NT2/D1 (cell line): Measurements from ENCODE around the gene GCC2.
"Not testable (repeated sequence)": the region's sequence is repeated elsewhere in the genome, so short reads cannot be mapped to it uniquely, and the experiment has no call there.

ENCODE experiments used
- DNase-seq: peaks from one replicate; pipeline ENCODE4 v3.0.0-alpha.2; 2011; ENCODE audit warnings: low read depth, low spot score
- H3K27me3 ChIP-seq: 2 replicates; pipeline ENCODE4 v1.6.0; 2011; ENCODE audit warnings: mild to moderate bottlenecking; ENCODE audit not compliant: insufficient read length, insufficient read depth
- H3K36me3 ChIP-seq: 2 replicates; pipeline ENCODE4 v1.6.1; 2011; ENCODE audit warnings: mild to moderate bottlenecking, low read length, mixed read lengths; ENCODE audit not compliant: insufficient read depth, insufficient read length
- H3K4me1 ChIP-seq: 2 replicates; pipeline ENCODE4 v1.5.1; 2011; ENCODE audit not compliant: insufficient read depth, insufficient read length
- H3K4me3 ChIP-seq: 2 replicates; pipeline ENCODE4 v1.5.1; 2011; ENCODE audit warnings: low read depth; ENCODE audit not compliant: insufficient read length
- H3K9ac ChIP-seq: 2 replicates; pipeline ENCODE4 v1.6.0; 2011; ENCODE audit warnings: low read depth; ENCODE audit not compliant: insufficient read length
- H3K9me3 ChIP-seq: 2 replicates; pipeline ENCODE4 v1.5.1; 2011; ENCODE audit warnings: mild to moderate bottlenecking, low read length; ENCODE audit not compliant: insufficient read depth
- SUZ12 ChIP-seq: IDR thresholded peaks from 2 replicates; pipeline ENCODE4 v1.6.1; 2011; ENCODE audit not compliant: insufficient read length, insufficient read depth; ENCODE audit errors: extremely low read depth
- YY1 ChIP-seq: IDR thresholded peaks from 2 replicates; pipeline ENCODE4 v1.6.1; 2011; ENCODE audit not compliant: insufficient read length, insufficient read depth
- ZNF274 ChIP-seq: IDR thresholded peaks from 2 replicates; pipeline ENCODE4 v1.6.1; 2011; ENCODE audit warnings: mild to moderate bottlenecking, low read depth, low read length

GCC2 gene

DNA sequence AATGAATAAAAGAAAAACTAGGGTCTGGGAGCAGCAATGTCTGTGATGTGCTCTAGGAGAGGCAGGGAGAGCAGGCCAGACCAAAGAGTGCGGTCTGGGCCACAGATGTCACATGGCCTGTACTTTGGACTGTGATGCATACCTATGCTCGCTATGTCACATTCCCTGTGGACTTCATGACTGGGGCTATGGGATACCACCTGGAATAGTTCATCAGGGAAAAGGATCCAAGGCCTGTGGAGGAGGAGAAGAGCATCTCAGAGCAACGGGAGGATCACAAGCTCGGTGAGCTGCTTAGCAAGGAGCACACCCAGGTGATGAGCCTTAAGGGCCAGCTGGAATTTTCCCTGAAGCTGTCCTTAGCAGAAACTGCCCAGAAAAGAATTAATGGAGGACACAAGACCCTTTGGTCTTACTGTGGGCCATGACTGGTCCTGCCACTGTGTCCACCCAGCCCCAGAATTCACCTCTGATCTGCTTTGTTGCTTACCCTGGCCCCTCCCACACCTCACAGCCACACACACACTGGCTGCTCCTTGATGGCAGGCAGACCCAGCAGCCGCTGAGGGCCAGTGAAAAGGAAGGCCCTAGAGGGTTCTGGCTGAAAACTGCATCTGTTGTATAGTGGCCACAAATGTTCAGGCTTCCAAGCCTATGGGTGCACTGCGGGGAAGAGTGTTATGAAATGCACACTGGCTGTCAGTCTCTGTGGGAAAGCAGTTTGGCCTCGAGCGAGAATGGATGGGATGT lies 25.3 kb upstream of the GCC2 start:
- Histone ChIP-seq H3K36me3 (no peaks in the 10 kb centered on the region), H3K4me1 (no peaks in the 10 kb centered on the region), H3K9me3 (no peaks in the 10 kb centered on the region), H3K27me3 (no peaks in the 10 kb centered on the region), H3K9ac (no peak overlapping the region), H3K4me3 (no peak overlapping the region)
- no peak for DNase-seq
- TF ChIP-seq ZNF274: no peak
- no peak for TF ChIP-seq SUZ12
- no peak for TF ChIP-seq YY1

DNA sequence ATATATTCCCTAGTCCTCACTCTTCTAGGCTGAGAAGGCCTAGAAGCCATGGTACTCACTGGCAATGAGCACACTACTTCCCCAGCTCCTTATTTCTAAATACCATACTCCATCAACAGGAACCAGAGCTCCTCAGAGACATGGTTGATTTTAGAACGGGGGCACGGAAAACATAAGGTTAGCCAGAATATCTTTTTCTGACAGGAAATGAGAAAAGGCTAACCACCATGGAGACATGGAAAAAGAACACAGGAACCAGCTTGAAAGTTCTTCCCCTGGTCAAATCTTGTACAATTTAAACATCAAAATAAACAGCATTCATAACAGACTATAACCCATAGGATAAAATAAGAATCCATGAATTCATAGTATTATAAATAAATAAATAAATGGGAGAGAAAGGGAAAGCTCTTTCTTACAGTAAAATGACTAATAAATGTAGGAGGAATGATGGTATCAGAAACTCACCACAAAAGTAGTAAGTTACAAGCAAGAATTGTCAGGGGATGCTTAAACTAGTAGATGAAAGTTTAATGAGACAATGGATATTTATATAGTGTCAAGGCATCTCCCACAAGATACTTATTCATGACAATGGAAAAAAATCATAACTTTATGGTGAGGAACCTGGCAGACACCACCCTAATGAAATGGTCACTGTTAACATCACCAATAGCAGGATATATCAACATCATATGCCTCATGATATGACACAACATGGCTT lies 20.6 kb upstream of the GCC2 start:
- Histone ChIP-seq H3K9ac (no peak overlapping the region), H3K36me3 (no peaks in the 10 kb centered on the region), H3K4me3 (no peak overlapping the region), H3K9me3 (no peaks in the 10 kb centered on the region), H3K27me3 (no peaks in the 10 kb centered on the region), H3K4me1 (no peaks in the 10 kb centered on the region)
- no peak for DNase-seq
- TF ChIP-seq YY1: no peak
- no peak for TF ChIP-seq ZNF274
- no peak for TF ChIP-seq SUZ12

DNA sequence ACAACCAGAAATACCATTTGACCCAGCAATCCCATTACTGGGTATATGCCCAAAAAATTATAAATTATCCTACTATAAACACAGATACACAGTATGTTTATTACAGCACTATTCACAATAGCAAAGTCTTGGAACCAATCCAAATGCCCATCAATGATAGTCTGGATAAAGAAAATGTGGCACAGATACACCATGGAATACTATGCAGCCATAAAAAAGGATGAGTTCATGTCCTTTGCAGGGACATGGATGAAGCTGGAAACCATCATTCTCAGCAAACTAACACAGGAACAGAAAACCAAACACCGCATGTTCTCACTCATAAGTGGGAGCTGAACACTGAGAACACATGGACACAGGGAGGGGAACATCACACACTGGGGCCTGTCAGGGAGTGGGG lies 13.4 kb upstream of the GCC2 start:
- not testable (repeated sequence) for H3K4me3 ChIP-seq, H3K9ac ChIP-seq, H3K27me3 ChIP-seq, H3K36me3 ChIP-seq, H3K9me3 ChIP-seq, DNase-seq, H3K4me1 ChIP-seq

DNA sequence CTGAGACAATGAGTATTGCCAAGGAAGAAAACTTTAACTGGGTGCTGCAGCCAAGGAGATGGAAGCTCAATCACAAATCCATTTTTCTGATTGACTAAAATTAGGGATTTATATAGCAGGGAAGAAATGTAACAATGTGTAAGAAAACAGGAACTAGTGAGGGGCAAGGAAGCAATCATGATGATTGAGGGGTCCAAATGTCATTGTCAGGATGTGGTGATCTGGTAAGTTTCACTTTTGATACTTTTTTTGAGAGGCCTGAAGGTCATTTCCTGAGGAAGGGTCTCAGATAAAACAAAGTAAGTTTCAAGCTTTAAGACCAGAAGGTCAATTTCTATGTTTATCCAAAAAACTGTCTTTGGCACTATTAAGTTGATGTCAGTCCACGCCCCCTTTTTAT lies 12.0 kb upstream of the GCC2 start:
- no peak overlapping the region for H3K4me3 ChIP-seq
- TF ChIP-seq SUZ12 (no peak), YY1 (no peak)
- no peaks in the 10 kb centered on the region for H3K36me3 ChIP-seq
- no peaks in the 10 kb centered on the region for H3K4me1 ChIP-seq
- H3K9me3 ChIP-seq: no peaks in the 10 kb centered on the region
- H3K27me3 ChIP-seq: no peaks in the 10 kb centered on the region
- no peak overlapping the region for H3K9ac ChIP-seq
- no peak for DNase-seq

DNA sequence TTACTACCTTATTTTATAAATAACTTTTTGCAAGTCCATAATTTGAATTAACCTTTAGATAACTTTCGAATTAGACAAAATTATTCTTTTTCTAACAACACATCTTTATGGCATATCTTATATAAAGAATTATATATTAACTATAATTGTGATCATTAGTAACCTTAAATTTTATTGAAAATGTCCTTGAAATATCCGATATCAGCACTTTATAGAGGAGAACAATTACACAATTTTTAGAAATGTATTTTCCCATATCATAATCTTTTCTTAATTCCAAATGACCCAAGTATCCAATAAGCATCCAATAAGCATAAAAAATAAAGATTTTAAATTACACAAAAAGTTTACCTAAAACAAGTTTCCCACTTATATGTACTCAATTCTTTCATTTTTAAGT lies 7.3 kb upstream of the GCC2 start:
- H3K4me3 ChIP-seq: no peak overlapping the region
- H3K36me3 ChIP-seq: no peaks in the 10 kb centered on the region
- DNase-seq: no peak
- H3K9ac ChIP-seq: no peak overlapping the region
- H3K4me1 ChIP-seq: no peaks in the 10 kb centered on the region
- TF ChIP-seq YY1: no peak
- no peaks in the 10 kb centered on the region for H3K27me3 ChIP-seq
- peaks cover 6% of the 10 kb centered on the region; the same call in 1 of the 2 replicates for H3K9me3 ChIP-seq

DNA sequence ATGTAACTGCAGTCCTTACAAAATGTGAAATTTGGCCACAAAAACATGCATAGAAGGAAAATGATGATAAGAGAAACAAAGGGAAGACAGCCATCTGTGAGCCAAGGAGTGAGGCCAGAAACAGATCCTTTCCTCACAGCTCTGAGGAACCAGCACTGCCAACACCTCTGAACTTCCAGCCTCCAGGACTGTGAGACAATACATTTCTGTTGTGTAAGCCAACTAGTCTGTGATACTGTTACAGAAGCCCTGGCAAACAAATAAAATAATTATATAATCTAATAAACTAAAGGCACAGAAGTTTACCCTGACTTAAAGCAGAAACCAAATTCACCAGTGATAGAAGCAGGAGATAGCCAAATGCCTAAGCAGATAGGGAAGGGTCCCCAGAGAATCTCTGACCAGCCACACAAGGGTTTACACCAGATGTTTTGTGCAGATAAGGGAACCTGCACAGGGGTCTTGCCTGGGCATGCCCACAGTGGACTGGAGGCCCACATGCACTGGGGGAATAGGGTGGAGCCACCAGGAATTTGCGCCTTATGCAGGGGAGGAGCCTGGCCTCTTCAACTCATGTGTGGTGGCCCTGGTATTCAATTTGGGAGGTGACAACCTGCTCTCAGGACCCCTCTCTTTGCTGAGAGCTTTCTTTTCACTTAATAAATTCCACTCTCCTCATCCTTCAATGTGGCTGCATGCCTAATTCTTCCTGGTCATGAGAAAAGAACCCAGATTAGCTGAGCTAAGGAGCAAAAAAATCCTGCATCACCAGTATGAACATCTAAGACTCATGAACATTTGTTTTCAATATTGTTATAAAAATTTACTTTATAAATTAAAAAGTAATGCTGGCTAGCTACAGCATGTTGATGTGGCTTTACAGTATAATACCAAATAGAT lies 3.8 kb upstream of the GCC2 start:
- H3K4me1 ChIP-seq: peaks cover 3% of the 10 kb centered on the region
- no peaks in the 10 kb centered on the region for H3K27me3 ChIP-seq
- no peak overlapping the region for H3K9ac ChIP-seq
- no peaks in the 10 kb centered on the region for H3K36me3 ChIP-seq
- H3K9me3 ChIP-seq: peaks cover 6% of the 10 kb centered on the region; the same call in 1 of the 2 replicates
- no peak for TF ChIP-seq YY1
- no peak for DNase-seq
- H3K4me3 ChIP-seq: no peak overlapping the region

DNA sequence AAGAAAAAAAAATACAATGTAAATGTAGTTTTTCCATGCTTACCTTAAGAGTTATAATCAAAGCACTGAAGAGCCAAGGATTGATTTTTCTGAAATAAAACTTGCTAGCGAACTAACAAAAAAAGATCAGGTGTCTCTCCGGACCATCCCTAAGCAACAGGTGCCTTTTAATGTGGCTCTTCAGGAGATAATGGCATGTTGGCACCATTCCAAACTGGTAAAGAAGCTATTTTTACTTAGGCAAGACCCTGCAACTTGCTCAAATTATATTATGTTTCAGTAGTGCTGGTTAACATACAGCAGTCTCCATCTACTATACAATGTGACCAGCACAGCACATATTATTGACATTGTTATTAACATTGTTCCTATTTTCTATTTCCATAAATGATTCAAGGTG lies 2.3 kb upstream of the GCC2 start:
- no peak for DNase-seq
- Histone ChIP-seq H3K9me3 (peaks cover 6% of the 10 kb centered on the region; the same call in 1 of the 2 replicates), H3K4me1 (peaks cover 3% of the 10 kb centered on the region)

More for the DNA sequence above, 2.3 kb upstream of the GCC2 start:
- Histone ChIP-seq H3K36me3 (peaks cover 6% of the 10 kb centered on the region), H3K9ac (no peak overlapping the region), H3K27me3 (no peaks in the 10 kb centered on the region), H3K4me3 (no peak overlapping the region)
- TF ChIP-seq SUZ12 (no peak), YY1 (no peak), ZNF274 (no peak)
